ENCODE data around the gene MAP1LC3C. TPM values are rescaled to one million over a fixed set of nuclear protein-coding genes. Genes with fewer than 3 reads are reported as not detected.
A peak's percentile ranks its signal among the peaks of the same experiment; 100 is the strongest.

MAP1LC3C gene
- total and polyA plus RNA-seq, 9 of the 15 experiments (the other 6 are each of a cell fraction or from before 2014, with no cell fraction given): not detected

DNA sequence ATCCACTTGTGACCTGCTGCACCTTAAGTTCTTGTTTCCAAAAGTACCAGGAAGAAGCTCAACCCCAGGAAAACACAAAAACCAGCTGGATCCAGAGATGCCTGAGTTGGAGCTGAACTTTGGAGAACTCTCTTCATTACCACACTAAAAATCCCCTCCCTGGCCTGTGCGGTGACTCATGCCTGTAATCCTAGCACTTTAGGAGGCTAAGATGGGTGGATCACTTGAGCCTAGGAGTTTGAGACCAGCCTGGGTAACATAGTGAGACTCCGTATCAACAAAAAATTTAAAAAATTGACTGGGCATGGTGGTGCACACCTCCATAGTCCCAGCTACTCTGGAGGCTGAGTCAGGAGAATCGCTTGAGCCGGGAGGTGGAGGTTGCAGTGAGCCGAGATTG is 6.2 kb downstream of the MAP1LC3C start:
- TF ChIP-seq, protein P1, sequence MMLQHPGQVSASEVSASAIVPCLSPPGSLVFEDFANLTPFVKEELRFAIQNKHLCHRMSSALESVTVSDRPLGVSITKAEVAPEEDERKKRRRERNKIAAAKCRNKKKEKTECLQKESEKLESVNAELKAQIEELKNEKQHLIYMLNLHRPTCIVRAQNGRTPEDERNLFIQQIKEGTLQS (IDR thresholded peaks at IDR 0.05): peak; percentile 62
- TF ChIP-seq, protein P1 (CRISPR knock-in tag; conservative IDR thresholded peaks at IDR 0.05): no peak
- 0 out of 2 replicates have a peak, but pooled peaks have one; percentile 36 for TF ChIP-seq FOSL1 (tag; conservative IDR thresholded peaks at IDR 0.05)
- TF ChIP-seq JUND (IDR thresholded peaks at IDR 0.05; ENCODE audit: borderline replicate concordance, low read depth, low read length): peak; percentile 15; the same call in 1 of the 2 replicates
- no peak; the same call in 2 of the 3 replicates for TF ChIP-seq JUND (tag; IDR thresholded peaks at IDR 0.05; ENCODE audit: borderline replicate concordance, low read depth, low read length)
- TF ChIP-seq, protein P2, sequence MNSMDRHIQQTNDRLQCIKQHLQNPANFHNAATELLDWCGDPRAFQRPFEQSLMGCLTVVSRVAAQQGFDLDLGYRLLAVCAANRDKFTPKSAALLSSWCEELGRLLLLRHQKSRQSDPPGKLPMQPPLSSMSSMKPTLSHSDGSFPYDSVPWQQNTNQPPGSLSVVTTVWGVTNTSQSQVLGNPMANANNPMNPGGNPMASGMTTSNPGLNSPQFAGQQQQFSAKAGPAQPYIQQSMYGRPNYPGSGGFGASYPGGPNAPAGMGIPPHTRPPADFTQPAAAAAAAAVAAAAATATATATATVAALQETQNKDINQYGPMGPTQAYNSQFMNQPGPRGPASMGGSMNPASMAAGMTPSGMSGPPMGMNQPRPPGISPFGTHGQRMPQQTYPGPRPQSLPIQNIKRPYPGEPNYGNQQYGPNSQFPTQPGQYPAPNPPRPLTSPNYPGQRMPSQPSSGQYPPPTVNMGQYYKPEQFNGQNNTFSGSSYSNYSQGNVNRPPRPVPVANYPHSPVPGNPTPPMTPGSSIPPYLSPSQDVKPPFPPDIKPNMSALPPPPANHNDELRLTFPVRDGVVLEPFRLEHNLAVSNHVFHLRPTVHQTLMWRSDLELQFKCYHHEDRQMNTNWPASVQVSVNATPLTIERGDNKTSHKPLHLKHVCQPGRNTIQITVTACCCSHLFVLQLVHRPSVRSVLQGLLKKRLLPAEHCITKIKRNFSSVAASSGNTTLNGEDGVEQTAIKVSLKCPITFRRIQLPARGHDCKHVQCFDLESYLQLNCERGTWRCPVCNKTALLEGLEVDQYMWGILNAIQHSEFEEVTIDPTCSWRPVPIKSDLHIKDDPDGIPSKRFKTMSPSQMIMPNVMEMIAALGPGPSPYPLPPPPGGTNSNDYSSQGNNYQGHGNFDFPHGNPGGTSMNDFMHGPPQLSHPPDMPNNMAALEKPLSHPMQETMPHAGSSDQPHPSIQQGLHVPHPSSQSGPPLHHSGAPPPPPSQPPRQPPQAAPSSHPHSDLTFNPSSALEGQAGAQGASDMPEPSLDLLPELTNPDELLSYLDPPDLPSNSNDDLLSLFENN (IDR thresholded peaks at IDR 0.05; ENCODE audit: low read depth in 2 of 2, low read length in 2 of 2): no peak
- POLR2A ChIA-PET: interaction anchor here (0.7 kb wide), 1 partner anchor 86 kb away, joined by 3 read pairs; no protein-coding TSS in a partner anchor
- no peaks in the 10 kb centered on the region for H3K9me1 ChIP-seq (ENCODE audit: control insufficient read depth, insufficient read depth, low read length)
- intact Hi-C loops (cut with micrococcal nuclease) (loop anchor here (5.0 kb wide), 1 partner anchor 35 kb away; the partner anchor contains the start of gene BECN2), in situ Hi-C loops (cut with MboI) (loop anchor here (25.0 kb wide), 1 partner anchor 380 kb away; no protein-coding TSS in a partner anchor)
- H2AFZ ChIP-seq (ENCODE audit: low read depth, low read length): no peak overlapping the region
- no peak overlapping the region for H3K4me2 ChIP-seq (ENCODE audit: insufficient read depth, low read length)
- no peaks in the 10 kb centered on the region for H4K20me1 ChIP-seq (replicated peaks; ENCODE audit: control insufficient read depth, insufficient read depth, low read length)
- no peak overlapping the region for H3K27ac ChIP-seq (ENCODE audit: extremely low read depth, low read depth, low read length)
- ATAC-seq (peak; percentile 23; the same call in 2 of the 3 replicates), DNase-seq (ENCODE audit: extremely low read depth in 1 of 4, low spot score in 3 of 4) (no peak), FAIRE-seq (no peak)
- H3K79me2 ChIP-seq (ENCODE audit: control insufficient read depth, insufficient read depth, low read length): no peaks in the 10 kb centered on the region
- no peak overlapping the region for H3K9ac ChIP-seq (ENCODE audit: insufficient read depth in 1 of 2, low read depth in 2 of 2, low read length in 2 of 2)
- CTCF ChIA-PET (ENCODE audit: low intra/inter-chr PET ratio): no interaction called here
- no peak overlapping the region for H3K4me3 ChIP-seq
- H3K27me3 ChIP-seq (ENCODE audit: control insufficient read depth in 2 of 2, insufficient read depth in 2 of 2, low read length in 2 of 2): peaks cover 21 to 44% of the 10 kb centered on the region in 2 experiments
- no TSS peak for BruUV-seq (replicated peaks)
- no peaks in the 10 kb centered on the region; the same call in 1 of the 2 replicates for H3K9me3 ChIP-seq (replicated peaks; ENCODE audit: control insufficient read depth, insufficient read depth, low read depth, low read length)
- no peaks in the 10 kb centered on the region; a peak in 1 of 5 replicates for H3K4me1 ChIP-seq (replicated peaks in 1 of 2; ENCODE audit: control insufficient read depth in 2 of 2, insufficient read depth in 2 of 2, low read length in 2 of 2)
- 0% methylated on average over 5 of the region's 5 CpGs for WGBS (ENCODE audit: insufficient coverage, low coverage, missing lambda C conversion rate)
- H3K36me3 ChIP-seq (ENCODE audit: control insufficient read depth, insufficient read depth, low read length): no peaks in the 10 kb centered on the region
